Measurements from ENCODE around the gene GDNF.

- TF ChIP-seq CTCF (conservative IDR thresholded peaks at IDR 0.05 in 1 of 2, IDR thresholded peaks at IDR 0.05 in 1 of 2; ENCODE audit: low read depth in 1 of 2, low read length in 2 of 2) (no peak), EZH2 (IDR thresholded peaks at IDR 0.05; ENCODE audit: low read length, missing control alignments) (no peak)
Measured at GRCh38 chr5:37881359-37881758, 41.5 kb upstream of the GDNF start.

Measured in fibroblast of lung (primary cell).